Spinal cord (tissue), 10 donors: ENCODE data around the gene CFH. TPM values are rescaled to one million over a fixed set of nuclear protein-coding genes. Genes with fewer than 3 reads are reported as not detected.

ENCODE experiments used
- DNase-seq, 6 donors: peaks; one replicate each; pipeline versions ENCODE4 v3.0.0 to v3.0.0-alpha.2; 2013 to 2015; ENCODE audit warnings: low spot score in 6 of 6, low read depth in 4 of 6
- H3K27ac ChIP-seq: one replicate; pipeline ENCODE4 v1.5.1; 2013; ENCODE audit warnings: low read depth, low read length, control low read depth
- H3K27me3 ChIP-seq: one replicate; pipeline ENCODE4 v1.6.1; 2013; ENCODE audit warnings: low read length; ENCODE audit not compliant: control insufficient read depth, insufficient read depth
- H3K36me3 ChIP-seq: one replicate; pipeline ENCODE4 v1.6.1; 2013; ENCODE audit warnings: low read length; ENCODE audit not compliant: control insufficient read depth, insufficient read depth
- H3K4me1 ChIP-seq: one replicate; pipeline ENCODE4 v1.6.1; 2013; ENCODE audit warnings: low read length; ENCODE audit not compliant: control insufficient read depth, insufficient read depth
- H3K4me3 ChIP-seq: one replicate; pipeline ENCODE4 v1.5.1; 2013; ENCODE audit warnings: low read depth, low read length, control low read depth
- H3K9me3 ChIP-seq: one replicate; pipeline ENCODE4 v1.6.1; 2013; ENCODE audit warnings: low read length; ENCODE audit not compliant: control insufficient read depth, insufficient read depth
- whole genome bisulfite sequencing: methylation state at CpG from one replicate; pipeline ENCODE4 v1.1.5; 2013; ENCODE audit warnings: missing lambda C conversion rate; ENCODE audit not compliant: insufficient coverage; 5-methylcytosine and 5-hydroxymethylcytosine counted together
- long read RNA-seq, 4 donors: transcript quantifications; one replicate each; lab custom pipeline, GENCODE V29; 2026
- polyA plus RNA-seq, 2 donors: library from polyadenylated mRNA; unstranded; fragments of 120-200 nt; gene quantifications; one replicate each; pipeline ENCODE4 v1.2.1, GENCODE V29; 2013; ENCODE audit not compliant: insufficient read length in 2 of 2
- total RNA-seq, 2 donors: library from RNA; depleted of rRNA in 1 of 2; stranded (reverse); fragments of 120-200 nt in 1 of 2; fragments of >200 nt in 1 of 2; gene quantifications; one replicate each; pipeline versions ENCODE4 v1.2.3 to v1.2.4, GENCODE V29; 2013 to 2014
- donor health status: healthy.

CFH gene
- total RNA-seq (100 to 1,000 TPM; 183 to 982 TPM), polyA plus RNA-seq (10 to 100 TPM; 12.4 to 80.1 TPM)
- long read RNA-seq, donor 1, full-length matches to known transcripts: 10 of 52 reads
- long read RNA-seq, donor 1, partial matches to known transcripts: 42 of 52 reads
- long read RNA-seq, donor 1, other reads (novel, unspliced or antisense): 0 of 52 reads
- long read RNA-seq, donor 2: 0 reads
- long read RNA-seq, donor 3, full-length matches to known transcripts: 2 of 2 reads
- long read RNA-seq, donor 3, partial matches to known transcripts: 0 of 2 reads
- long read RNA-seq, donor 3, other reads (novel, unspliced or antisense): 0 of 2 reads
- long read RNA-seq, donor 4, full-length matches to known transcripts: 4 of 11 reads
- long read RNA-seq, donor 4, partial matches to known transcripts: 7 of 11 reads
- long read RNA-seq, donor 4, other reads (novel, unspliced or antisense): 0 of 11 reads

DNA sequence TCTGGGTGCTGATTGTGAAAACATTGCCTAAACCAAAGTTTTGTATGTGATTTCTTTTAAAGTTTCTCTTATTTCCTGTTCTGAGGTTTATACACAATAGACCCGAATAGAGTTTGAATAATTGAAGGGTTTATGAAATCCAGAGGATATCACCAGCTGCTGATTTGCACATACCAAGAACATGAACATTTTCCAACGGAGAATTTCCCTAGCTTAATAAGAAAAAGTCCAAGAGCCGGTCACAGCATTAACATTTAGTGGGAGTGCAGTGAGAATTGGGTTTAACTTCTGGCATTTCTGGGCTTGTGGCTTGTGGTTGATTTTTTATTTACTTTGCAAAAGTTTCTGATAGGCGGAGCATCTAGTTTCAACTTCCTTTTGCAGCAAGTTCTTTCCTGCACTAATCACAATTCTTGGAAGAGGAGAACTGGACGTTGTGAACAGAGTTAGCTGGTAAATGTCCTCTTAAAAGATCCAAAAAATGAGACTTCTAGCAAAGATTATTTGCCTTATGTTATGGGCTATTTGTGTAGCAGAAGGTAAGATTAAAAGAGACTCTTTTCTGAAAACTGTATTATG lies at the start of gene CFH:
Gene CFH, plus strand, starts transcription at position 407 of the 579 bp plus-strand sequence. Its CDS starts 75 bp downstream, at position 482.
- Histone ChIP-seq H3K27me3 (no peaks in the 10 kb centered on the region), H3K4me1 (no peaks in the 10 kb centered on the region), H3K4me3 (peak within 1 kb of the TSS; percentile 10), H3K27ac (no peak within 1 kb of the TSS), H3K9me3 (no peaks in the 10 kb centered on the region), H3K36me3 (no peaks in the 10 kb centered on the region)
- DNase-seq: peak in 1 of 6 donors; percentile 39
- WGBS: no CpG with 5 or more reads among the region's 5 CpGs

DNA sequence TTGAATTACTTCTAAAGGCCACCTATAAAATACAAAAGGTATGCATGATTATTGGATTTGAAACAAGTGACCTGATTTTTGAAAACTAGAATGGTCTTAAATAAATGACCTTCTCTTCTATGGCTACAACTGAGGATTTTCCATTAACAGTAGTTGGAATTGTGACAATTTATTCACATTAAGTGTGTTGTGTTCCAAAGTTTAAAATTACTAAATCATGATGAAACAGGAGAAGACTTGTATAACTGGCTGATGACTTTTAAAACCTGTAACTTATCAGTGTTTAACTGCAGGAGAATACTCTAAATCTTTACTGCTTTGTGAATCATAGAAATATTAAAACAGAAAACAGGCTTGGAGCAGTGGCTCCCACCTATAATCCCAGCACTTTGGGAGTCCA lies 48.2 kb upstream of the CFH start:
- peaks cover 3% of the 10 kb centered on the region for H3K4me1 ChIP-seq
- H3K27ac ChIP-seq: no peak overlapping the region
- no peaks in the 10 kb centered on the region for H3K36me3 ChIP-seq
- H3K4me3 ChIP-seq: no peak overlapping the region
- H3K27me3 ChIP-seq: no peaks in the 10 kb centered on the region
- H3K9me3 ChIP-seq: no peaks in the 10 kb centered on the region
- DNase-seq: no peak

DNA sequence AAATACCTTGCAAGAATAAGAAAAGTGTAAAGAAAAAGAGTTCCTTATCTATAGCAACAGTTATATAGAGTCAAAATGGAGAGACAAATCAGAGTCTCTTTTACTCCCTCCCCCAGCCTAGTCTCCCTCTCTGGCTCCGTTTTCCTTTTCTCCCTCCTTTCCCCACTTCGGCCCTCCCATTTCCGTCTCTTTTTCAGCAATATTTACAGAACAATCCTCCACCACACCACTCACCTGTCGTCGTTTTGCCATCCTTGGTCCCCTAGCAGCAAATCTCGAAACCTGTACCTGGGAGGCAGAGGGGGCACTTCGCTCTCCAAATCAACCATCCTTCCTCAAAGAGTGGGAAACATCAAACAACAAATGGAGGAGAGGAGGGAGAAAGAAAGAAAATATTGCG lies 43.9 kb upstream of the CFH start:
- Histone ChIP-seq H3K27me3 (no peaks in the 10 kb centered on the region), H3K4me3 (peak overlapping the region; percentile 88), H3K27ac (peak overlapping the region; percentile 92), H3K4me1 (peaks cover 9% of the 10 kb centered on the region), H3K9me3 (no peaks in the 10 kb centered on the region), H3K36me3 (no peaks in the 10 kb centered on the region)
- peak in 2 of 6 donors; percentile 4 to 31 for DNase-seq
- WGBS: 0% methylated on average over 6 of the region's 8 CpGs

DNA sequence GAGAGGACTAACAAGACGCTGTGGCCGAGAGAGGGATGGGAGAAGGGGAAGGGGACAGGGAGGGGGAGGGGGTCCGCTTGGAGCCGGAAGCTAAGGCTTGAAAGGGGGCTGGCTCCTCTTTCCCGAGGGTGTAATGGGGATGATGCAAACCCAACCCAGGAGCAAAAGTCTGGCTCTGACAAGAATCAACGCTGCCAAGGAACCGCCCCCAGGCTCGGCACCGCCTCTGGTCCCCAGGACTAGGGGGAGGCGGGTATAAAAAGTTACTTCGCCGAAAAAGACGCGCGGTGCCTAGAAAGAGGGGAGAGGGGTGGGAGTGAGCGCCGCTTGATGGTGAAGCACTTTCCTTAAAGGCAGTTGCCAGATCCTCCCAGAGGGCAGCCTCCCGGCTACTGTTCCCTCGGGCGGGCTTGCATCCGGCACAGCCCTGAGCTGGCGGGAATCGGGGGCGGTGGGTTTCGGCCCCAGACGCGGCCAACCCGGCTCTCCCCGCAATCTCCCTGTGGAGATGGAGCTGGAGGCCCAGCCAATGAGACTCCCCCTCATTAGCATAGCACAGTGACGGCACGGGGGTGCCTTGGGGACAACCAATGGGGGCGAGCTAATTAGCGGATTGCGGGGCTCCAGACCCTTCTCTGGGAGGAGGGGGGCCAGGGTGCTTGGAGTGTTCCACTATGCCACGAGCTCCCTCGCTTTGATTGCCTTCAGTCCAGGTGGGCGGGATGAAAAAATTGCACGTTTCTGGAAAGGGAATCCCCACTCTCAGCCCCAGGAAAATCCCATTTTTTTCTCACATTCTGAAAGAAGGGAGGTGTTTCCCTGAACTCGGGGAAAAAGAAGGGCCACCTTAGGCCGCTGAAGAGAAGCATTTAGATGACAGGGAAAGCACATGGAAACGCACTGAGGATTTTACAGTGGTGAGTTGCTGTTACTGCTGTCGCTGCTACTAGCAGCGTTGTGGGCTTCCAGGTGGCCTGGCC lies 43.2 kb upstream of the CFH start, which contains the start of gene KCNT2:
Gene KCNT2, minus strand, starts transcription at position 51 of the 980 bp plus-strand sequence. CDS start 131 bp downstream, outside the sequence.
- WGBS: 0% methylated on average over 34 of the region's 43 CpGs
- Histone ChIP-seq H3K4me1 (peaks cover 9% of the 10 kb centered on the region), H3K27ac (peak within 1 kb of the TSS; percentile 92), H3K27me3 (no peaks in the 10 kb centered on the region), H3K4me3 (peak within 1 kb of the TSS; percentile 88), H3K36me3 (no peaks in the 10 kb centered on the region), H3K9me3 (no peaks in the 10 kb centered on the region)
- DNase-seq: peak; percentile 63 to 96 (median 75)

DNA sequence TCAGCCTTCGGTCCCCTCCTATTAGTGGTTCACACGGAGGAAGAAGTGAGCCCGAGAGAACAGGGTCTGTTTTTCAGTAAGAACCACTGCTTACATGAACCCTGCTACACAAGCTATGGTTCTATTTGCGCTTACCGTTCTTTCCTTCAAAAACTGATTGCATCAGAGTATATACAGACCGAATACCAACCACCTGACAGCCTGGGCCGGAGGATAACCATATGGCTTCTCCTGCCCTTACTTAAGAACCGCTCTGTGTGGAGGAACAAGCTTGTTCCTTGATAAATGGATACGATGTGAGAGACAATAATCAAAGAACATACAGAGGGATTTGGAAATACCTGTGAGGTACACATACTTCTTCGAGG lies 42.5 kb upstream of the CFH start:
- DNase-seq: no peak
- WGBS: 11% methylated on average over 6 of the region's 10 CpGs
- no peaks in the 10 kb centered on the region for H3K9me3 ChIP-seq

DNA sequence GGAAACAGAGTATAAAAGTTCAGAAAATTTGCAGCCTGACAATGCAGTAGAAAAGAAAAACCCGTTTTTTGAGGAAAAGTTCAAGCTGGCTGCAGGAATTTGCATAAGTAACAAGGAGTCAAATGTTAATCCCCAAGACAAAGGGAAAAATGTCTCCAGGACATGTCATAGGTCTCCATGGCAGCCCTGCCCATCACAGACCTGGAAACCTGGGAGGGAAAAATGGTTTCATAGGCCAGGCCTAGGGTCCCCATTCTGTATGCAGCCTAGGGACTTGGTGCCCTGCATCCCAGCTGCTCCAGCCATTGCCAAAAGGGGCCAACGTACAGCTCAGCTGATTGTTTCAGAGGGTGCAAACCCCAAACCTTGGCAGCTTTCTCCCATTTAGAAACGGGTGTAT lies 40.0 kb upstream of the CFH start:
- H3K9me3 ChIP-seq: no peaks in the 10 kb centered on the region
- H3K4me3 ChIP-seq: no peak overlapping the region
- peaks cover 9% of the 10 kb centered on the region for H3K4me1 ChIP-seq
- no peaks in the 10 kb centered on the region for H3K27me3 ChIP-seq
- 70% methylated on average over 1 of the region's 3 CpGs for WGBS
- H3K27ac ChIP-seq: no peak overlapping the region
- DNase-seq: no peak
- H3K36me3 ChIP-seq: no peaks in the 10 kb centered on the region

More for the DNA sequence above, 42.5 kb upstream of the CFH start:
- H3K4me3 ChIP-seq: peak overlapping the region; percentile 88
- no peaks in the 10 kb centered on the region for H3K36me3 ChIP-seq
- H3K27ac ChIP-seq: peak overlapping the region; percentile 92
- no peaks in the 10 kb centered on the region for H3K27me3 ChIP-seq
- H3K4me1 ChIP-seq: peaks cover 9% of the 10 kb centered on the region

DNA sequence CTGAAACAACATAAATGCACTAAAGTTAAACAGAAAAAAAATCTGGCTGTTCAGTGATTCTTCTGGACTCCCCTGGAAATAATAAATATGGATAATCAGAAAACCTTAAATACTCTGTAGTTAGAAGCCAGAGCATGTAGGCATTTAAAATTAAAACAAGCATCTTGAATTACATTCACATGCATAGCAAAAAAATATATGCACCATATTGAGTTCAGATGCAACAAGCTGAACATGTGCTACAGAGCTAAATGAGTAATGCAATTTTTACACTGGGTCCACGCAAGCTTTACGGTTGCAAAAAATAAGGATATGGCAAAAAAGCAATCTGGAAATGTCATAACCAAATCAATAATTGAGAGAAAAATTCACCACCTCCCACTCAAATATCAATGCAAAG lies 32.1 kb upstream of the CFH start:
- Histone ChIP-seq H3K4me1 (no peaks in the 10 kb centered on the region), H3K4me3 (no peak overlapping the region), H3K27me3 (no peaks in the 10 kb centered on the region), H3K36me3 (no peaks in the 10 kb centered on the region), H3K27ac (no peak overlapping the region), H3K9me3 (no peaks in the 10 kb centered on the region)
- peak in 1 of 6 donors; percentile 53 for DNase-seq
- no CpG with 5 or more reads among the region's 2 CpGs for WGBS

DNA sequence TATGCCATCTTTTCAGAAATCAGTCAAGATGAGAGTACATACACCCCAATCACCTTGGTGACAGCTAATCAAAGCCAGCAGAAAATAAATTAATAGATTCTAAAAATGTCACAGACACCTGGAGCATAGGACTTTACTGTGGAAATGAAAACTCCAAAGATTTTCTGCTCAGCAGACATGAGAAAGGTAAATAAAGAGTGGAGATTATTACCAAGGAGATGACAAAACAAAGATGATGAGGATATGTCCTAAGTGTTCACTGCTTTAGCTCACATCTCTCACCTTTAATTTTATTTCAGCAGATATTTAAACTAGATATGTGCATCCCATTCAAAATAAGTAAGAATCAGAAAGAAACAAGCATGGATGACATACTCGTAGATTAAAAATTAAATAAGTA lies 28.8 kb upstream of the CFH start:
- Histone ChIP-seq H3K4me1 (no peaks in the 10 kb centered on the region), H3K36me3 (no peaks in the 10 kb centered on the region), H3K9me3 (no peaks in the 10 kb centered on the region), H3K27ac (no peak overlapping the region), H3K27me3 (no peaks in the 10 kb centered on the region), H3K4me3 (no peak overlapping the region)
- no CpG with 5 or more reads among the region's 1 CpG for WGBS
- DNase-seq: no peak

DNA sequence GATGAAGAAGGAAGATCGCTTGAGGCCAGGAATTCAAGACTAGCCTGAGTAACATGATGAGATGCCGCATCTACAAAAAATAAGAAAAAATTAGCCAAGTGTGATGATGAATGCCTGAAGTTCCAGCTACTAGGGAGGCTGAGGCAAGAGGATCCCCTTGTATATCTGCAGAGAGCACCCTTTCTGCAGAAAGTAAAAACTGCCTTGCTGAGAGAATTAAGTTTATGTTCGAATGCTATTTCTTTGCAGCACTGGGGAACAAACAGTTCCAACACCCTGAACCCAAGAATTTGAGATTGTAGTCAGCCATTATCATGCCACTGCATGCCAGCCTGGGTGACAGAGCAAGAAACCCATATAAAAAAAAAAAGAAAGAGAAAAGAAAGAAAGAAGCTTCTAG lies 23.0 kb upstream of the CFH start:
- WGBS: 100% methylated on average over 2 of the region's 3 CpGs
- H3K4me1 ChIP-seq: no peaks in the 10 kb centered on the region
- no peaks in the 10 kb centered on the region for H3K9me3 ChIP-seq

More for the DNA sequence above, 23.0 kb upstream of the CFH start:
- H3K27ac ChIP-seq: no peak overlapping the region
- H3K36me3 ChIP-seq: no peaks in the 10 kb centered on the region
- DNase-seq: no peak
- H3K27me3 ChIP-seq: no peaks in the 10 kb centered on the region
- H3K4me3 ChIP-seq: no peak overlapping the region
